H7 (cell line): ENCODE measurements around the gene FAM156B. TPM values are rescaled to one million over a fixed set of nuclear protein-coding genes. Genes with fewer than 3 reads are reported as not detected.
"Not testable (repeated sequence)": the region's sequence is repeated elsewhere in the genome, so short reads cannot be mapped to it uniquely, and the experiment has no call there.

Source experiments
- DNase-seq: peaks from one replicate; pipeline ENCODE4 v3.0.0; 2012
- H3K27me3 ChIP-seq: 2 replicates; pipeline ENCODE4 v1.6.0; 2011; ENCODE audit warnings: mild to moderate bottlenecking, low read length; ENCODE audit not compliant: control insufficient read depth, insufficient read depth
- H3K36me3 ChIP-seq: replicated peaks from 2 replicates; pipeline ENCODE4 v1.5.1; 2011; ENCODE audit warnings: low read length; ENCODE audit not compliant: control insufficient read depth, insufficient read depth
- H3K4me3 ChIP-seq: 2 replicates; pipeline ENCODE4 v1.5.1; 2011; ENCODE audit warnings: low read depth, mild to moderate bottlenecking, control low read depth, low read length, moderate library complexity; ENCODE audit not compliant: insufficient read depth
- total RNA-seq: library from RNA; depleted of rRNA; stranded (reverse); fragments of >200 nt; shearing (Covaris generic); gene quantifications from 2 replicates; pipeline ENCODE4 v1.2.3, GENCODE V29; 2014; rRNA removed

Gene FAM156B, protein sequence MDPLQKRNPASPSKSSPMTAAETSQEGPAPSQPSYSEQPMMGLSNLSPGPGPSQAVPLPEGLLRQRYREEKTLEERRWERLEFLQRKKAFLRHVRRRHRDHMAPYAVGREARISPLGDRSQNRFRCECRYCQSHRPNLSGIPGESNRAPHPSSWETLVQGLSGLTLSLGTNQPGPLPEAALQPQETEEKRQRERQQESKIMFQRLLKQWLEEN
- 21.5 and 24.3 TPM in 2 replicates for total RNA-seq

DNA sequence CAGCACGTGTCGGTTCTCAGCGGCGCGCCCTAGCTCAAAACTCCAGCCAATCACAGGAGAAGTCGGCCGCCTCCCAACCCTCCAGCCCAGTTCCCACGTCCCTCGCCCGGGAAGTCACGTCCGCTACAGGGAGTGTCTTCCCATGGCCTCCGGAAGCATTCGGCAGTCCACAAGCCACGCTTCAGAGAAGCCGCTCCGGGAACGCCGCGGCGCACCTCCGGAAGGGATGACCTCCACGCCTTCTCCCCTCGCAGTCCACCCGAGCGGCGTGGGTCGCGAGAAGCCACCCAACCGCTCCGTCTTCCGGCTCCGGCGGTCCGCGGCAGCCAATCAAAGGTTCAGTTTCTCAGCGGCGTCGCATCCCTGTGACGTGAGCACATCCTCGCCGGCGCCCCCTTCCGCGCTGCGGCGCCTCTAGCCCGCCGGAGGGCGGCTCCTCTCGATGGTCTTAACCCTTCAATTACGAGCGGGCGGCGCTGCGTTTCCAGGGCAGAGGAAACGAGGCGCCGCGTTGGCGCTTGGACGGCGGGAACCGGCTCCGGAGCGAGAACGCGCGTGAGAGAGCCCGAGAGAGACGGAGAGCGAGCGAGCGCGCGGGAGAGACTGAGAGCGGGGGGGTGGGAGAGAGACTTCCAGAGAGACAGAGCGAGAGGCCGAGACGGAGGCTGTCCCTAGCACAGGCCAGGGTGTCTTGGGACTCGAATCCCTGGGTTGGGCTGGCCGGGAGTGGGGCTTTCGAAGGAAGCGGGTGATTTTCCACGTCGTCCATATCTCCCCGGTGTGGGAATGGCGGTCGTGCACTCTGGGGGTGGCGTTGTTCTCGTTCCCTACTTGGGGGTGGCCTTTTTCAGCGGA lies at the start of gene FAM156B:
Gene FAM156B (plus strand): TSS at position 476 of the 855 bp plus-strand sequence. CDS start 9,896 bp downstream, outside the sequence.
- H3K4me3 ChIP-seq, H3K36me3 ChIP-seq, H3K27me3 ChIP-seq, DNase-seq: not testable (repeated sequence)

DNA sequence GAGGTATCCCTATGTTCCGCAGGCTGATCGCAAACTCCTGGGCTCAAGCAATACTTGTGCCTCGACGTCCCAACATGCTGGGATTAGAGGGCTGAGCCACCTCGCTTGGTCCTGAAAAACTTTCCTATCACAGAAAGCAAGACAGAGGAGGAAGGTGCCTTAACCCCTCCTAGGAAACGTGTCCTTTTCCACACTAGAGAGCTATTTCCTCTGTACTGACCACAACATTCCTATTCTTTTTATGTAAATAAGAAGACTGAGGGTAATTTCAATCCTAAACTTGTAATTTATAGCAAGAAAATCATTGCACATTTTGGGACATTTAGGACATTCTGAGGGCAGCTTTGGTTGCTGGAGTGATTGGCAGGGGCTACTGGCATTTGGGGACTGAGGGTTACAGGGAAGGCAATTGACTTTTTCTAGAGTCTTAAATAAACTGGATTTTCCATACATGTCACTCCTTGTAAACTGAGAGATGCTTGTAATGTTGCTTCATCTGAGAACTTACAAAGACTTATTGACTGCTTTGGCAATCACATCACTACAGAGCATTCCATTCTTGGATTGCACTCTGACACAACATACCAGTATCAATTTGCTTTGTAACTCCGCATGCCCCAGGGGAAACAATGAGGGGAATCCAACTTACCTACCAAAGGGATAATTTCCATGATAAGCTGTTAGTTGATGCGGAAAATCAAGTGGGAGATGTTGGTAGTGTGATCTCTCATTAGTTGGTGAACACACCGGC lies 44.8 kb upstream of the FAM156B start:
- Histone ChIP-seq H3K36me3 (no peaks in the 10 kb centered on the region), H3K4me3 (no peak overlapping the region), H3K27me3 (no peaks in the 10 kb centered on the region)
- no peak for DNase-seq

DNA sequence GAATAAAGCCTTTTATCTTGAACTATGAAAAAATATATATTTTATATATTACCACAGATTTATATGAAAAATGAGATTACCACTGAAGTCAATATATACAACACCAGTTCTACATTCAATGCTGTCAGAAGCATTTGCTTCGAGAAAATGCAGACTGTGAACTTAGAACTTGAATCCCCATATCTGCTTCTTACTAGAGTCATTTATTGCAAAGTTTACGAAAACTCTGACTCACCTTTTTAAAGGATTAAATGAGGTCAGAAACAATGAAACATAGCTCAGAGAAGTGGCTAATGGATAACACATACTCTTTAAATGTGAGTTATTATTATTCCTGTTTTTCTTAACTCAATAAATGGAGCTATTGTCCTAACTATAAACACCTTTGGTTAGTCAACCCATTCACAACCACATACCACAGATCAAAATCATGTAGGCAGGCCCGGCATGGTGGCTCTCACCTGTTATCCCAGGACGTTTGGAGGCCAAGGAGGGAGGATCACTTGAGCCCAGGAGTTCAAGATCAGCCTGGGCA lies 40.1 kb upstream of the FAM156B start:
- not testable (repeated sequence) for H3K4me3 ChIP-seq, DNase-seq, H3K36me3 ChIP-seq, H3K27me3 ChIP-seq

DNA sequence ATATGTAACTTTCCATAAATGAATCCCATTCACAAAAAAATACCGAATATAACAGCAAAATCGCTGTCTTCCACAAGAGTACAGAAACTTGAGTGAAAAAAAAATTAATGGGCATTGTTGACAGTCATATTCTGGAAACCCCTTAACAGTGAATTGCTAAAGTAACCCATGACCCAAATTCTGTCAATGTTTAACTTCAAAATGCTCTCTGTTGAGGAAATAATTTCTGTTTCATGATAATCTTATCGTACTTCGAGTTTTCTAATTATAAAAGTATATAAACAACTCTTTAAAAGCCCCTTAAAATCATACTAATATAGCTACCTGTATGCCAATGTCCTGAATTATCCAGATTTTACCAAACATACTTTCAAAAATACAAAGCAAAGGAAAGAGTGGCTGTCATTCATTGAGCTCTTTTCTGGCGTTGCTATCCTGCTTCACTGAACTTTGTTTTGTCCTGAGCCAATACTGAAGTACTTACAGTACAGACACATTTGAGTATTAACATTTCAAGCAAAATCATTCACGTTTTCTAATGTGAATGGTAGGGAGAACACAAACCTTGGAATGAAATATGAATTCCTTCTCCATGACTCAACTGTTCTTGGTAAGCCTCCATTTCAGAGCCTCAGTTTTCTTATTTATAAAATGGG lies 31.7 kb upstream of the FAM156B start:
- no peak for DNase-seq
- H3K27me3 ChIP-seq = no peaks in the 10 kb centered on the region
- H3K4me3 ChIP-seq = no peak overlapping the region
- no peaks in the 10 kb centered on the region for H3K36me3 ChIP-seq

DNA sequence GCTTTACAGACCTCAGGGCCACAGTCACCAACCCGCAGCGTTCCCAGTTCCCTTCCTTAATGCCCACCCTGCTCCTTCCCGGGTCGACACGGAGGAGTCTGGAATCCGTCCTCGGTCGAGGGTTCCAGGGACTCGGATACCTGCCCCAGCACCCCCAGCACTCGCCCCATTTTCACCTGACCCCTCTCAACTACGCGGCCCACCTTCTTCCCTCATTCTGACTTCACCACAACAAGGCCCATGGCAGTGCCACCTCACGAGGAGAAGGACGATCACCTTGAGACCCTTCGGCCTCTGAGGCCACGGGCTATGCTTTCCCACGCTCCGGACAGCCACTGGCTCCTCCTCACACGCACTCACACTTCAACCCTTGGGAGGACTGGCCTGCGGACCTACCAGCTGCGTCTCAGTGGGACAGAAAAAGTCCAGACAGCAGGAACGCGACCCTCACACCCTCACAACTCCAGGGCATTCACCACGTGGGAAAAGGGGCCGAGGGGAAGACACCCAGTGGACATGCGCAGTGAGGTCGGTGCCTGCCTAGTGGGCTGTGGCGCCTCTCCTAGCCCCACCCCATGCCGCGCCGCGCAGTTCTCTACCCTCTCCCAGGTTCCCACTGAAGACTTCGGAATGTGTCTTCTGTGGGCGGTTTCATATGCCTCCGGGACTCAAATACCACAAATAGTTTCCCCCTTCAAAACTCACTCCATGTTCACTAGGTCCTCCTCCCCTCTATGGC lies 29.4 kb upstream of the FAM156B start, which contains the start of gene XAGE3:
Gene XAGE3 (minus strand): TSS at position 474 of the 739 bp plus-strand sequence. CDS start 950 bp downstream, outside the sequence.
- Histone ChIP-seq H3K36me3 (no peaks in the 10 kb centered on the region), H3K27me3 (no peaks in the 10 kb centered on the region), H3K4me3 (no peak within 1 kb of the TSS)
- no peak for DNase-seq

DNA sequence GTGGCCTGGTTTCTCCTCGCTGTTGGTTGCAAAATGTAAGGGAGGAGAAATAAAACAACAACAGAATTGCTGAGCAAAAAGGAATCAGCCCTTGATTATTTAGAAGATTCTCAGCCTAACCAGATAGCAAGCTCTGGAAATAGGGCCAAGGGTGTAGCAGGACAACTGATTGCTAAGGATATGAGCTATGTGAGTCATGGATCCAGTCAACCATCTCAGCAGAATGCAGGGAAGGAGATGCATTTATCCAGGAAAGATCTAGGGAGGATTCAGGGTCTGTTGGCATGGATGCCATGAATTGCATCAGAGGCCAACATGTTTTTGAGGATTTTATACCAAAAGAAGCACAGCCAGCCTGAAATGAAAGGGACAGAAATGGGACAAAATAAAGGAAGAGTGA lies 27.1 kb upstream of the FAM156B start:
- Histone ChIP-seq H3K4me3 (no peak overlapping the region), H3K27me3 (no peaks in the 10 kb centered on the region), H3K36me3 (no peaks in the 10 kb centered on the region)
- no peak for DNase-seq

DNA sequence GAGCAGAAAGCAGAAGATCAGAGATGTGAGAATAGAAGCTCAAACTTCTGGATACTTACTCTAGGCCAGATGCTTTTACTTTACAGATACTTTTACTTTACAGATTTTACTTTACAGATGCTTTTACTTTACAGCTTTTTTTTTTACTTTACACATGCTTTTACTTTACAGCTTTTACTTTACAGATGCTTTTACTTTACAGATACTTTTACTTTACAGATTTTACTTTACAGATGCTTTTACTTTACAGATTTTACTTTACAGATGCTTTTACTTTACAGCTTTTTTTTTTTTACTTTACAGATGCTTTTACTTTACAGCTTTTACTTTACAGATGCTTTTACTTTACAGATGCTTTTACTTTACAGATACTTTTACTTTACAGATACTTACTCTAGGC lies 23.3 kb upstream of the FAM156B start:
- not testable (repeated sequence) for H3K4me3 ChIP-seq, H3K27me3 ChIP-seq, H3K36me3 ChIP-seq, DNase-seq

DNA sequence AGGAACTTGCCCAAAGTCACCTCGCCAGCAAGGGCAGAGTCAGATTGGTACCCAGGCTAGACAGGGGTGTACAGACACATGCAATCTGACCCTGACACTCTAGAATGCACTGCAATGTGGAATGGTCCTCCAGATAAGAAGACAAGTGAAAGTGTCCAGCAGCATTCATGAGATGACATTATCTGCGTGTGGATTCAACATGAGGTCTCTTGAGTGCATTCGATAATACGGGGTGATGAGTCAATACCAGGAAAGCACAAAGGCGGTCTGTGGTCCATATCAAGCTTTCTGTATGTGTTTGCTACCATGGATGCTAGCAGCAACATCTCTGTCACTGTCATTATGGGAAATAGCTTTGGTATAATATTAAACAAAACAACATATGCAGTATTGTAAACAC lies 22.5 kb upstream of the FAM156B start:
- Histone ChIP-seq H3K4me3 (no peak overlapping the region), H3K27me3 (no peaks in the 10 kb centered on the region), H3K36me3 (no peaks in the 10 kb centered on the region)
- no peak for DNase-seq

DNA sequence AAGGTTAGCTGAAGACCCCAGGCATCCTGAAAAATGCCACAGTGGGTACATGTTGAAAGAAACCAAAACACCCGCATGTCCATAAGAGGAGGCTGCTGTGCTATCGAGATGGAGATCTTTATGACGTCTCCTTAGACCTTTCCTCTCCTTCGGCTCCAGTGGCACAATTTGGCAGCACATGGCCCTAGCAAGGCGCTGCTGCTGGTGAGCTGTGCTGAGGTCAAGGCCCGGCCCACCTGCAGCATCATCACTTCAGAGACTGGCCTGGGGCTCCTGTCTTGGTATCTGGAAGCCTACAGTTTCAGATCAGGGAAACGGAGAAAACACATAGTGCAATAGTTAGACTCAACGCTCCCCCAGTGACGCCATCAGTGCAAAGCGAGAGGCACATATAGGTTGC lies 21.7 kb upstream of the FAM156B start:
- H3K4me3 ChIP-seq, DNase-seq, H3K36me3 ChIP-seq, H3K27me3 ChIP-seq: not testable (repeated sequence)

DNA sequence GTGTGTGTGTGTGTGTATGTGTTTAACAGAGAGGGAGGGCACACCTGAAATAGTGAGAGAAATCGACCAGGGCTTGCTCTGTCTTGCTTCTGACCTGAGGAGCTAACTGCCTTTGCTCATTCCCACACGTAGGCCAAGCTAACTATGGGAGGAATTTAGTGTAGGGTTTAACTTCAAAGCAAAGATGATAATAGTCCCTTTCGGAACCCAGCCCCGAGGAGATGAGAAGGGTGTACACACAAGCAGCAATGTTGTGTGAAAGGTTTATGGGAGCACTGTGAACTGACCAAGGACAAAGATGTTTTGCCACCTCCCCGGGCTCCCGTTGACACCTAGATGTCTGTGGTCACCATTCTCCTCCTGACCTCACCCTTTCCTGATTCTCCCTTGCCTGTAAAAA lies 20.7 kb upstream of the FAM156B start:
- DNase-seq, H3K36me3 ChIP-seq, H3K27me3 ChIP-seq, H3K4me3 ChIP-seq: not testable (repeated sequence)

DNA sequence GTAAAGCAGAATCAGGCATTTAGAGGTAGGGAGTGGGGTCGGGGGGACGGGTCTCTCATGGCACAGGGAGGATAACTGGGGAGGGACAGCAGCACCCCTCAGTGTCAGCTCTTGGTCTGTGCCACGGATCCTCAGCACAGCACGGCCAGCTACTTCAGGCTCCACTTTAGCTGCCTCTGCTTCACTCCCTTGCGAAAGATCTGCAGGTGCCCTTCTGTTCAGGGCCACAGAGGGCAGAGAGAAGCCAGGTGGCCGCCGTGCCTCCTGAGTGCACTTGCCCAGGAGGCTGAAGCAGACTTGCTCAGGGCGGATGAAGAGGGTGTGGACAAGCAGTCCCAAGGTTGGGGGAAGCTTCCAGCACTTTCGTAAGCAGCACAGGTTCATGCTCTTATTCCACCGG lies 9.7 kb upstream of the FAM156B start:
- H3K36me3 ChIP-seq, H3K27me3 ChIP-seq, DNase-seq, H3K4me3 ChIP-seq: not testable (repeated sequence)

DNA sequence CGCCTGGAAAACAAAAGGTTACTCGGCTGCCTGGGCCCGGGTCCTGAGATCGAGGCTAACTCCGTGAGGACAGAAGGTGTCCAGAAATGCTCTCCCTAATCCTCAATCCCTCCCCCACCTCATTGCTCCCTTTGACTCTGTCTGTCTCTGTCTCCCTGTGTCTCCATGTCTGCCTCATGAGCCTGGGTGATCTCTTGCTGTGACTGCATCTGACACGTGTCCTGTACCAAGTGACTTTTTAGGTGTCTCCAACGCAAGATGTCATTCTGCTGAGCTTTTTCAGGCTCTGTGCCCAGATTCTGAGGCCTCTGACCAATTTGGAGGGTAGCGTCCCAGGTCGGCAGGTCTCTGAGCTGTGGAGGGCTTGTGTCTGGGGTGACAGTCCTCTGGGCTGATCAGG lies 9.0 kb upstream of the FAM156B start:
- not testable (repeated sequence) for DNase-seq, H3K27me3 ChIP-seq, H3K36me3 ChIP-seq, H3K4me3 ChIP-seq

DNA sequence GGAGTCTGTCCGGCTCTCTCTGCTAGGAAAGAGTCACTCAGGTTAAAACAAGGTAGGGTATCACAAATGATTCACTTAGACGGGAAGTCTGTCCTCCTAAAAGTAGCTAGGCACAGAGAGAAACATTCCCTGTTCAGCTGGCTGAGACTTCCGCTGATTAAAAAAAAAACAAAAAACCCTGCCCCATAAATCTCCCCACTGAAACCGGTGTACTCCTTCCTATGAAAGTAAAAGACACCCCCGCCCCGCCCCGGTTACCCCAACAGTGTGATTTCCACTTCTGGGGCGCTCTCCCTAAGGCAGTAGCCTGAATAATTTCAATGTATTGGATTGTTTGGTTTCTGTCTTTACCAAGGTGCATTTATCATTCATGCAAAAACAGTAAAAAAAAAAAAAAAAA lies 692 bp upstream of the FAM156B start:
- not testable (repeated sequence) for DNase-seq, H3K36me3 ChIP-seq, H3K4me3 ChIP-seq, H3K27me3 ChIP-seq
